ENCODE results near the gene GPR31.

Gene GPR31

GRCh38 chr6:167113935-167114910 lies 43.6 kb downstream of the GPR31 start:
- no peak for DNase-seq (ENCODE audit: low read depth)
- TF ChIP-seq CTCF (IDR thresholded peaks at IDR 0.05; ENCODE audit: low read depth, low read length), result no peak
- no peak for TF ChIP-seq MAX (IDR thresholded peaks at IDR 0.05; ENCODE audit: low read depth, low read length)
- TF ChIP-seq POLR2A (IDR thresholded peaks at IDR 0.05; ENCODE audit: extremely low read depth, insufficient read length), result no peak
- TF ChIP-seq MYC (IDR thresholded peaks at IDR 0.05; ENCODE audit: low read depth, low read length), result no peak
- no peak overlapping the region for H3K4me3 ChIP-seq (ENCODE audit: low read depth, low read length)

- TF ChIP-seq CTCF (IDR thresholded peaks at IDR 0.05; ENCODE audit: low read depth, low read length) (no peak), POLR2A (IDR thresholded peaks at IDR 0.05; ENCODE audit: extremely low read depth, insufficient read length) (no peak), MYC (IDR thresholded peaks at IDR 0.05; ENCODE audit: low read depth, low read length) (no peak), MAX (IDR thresholded peaks at IDR 0.05; ENCODE audit: low read depth, low read length) (no peak)
- DNase-seq (ENCODE audit: low read depth), result no peak
- no peak overlapping the region for H3K4me3 ChIP-seq (ENCODE audit: low read depth, low read length)
Observed at GRCh38 chr6:167113047-167113754, 44.6 kb downstream of the GPR31 start.

GRCh38 chr6:167112421-167112820 lies 45.4 kb downstream of the GPR31 start:
- DNase-seq (ENCODE audit: low read depth), result no peak
- TF ChIP-seq POLR2A (IDR thresholded peaks at IDR 0.05; ENCODE audit: extremely low read depth, insufficient read length) (no peak), CTCF (IDR thresholded peaks at IDR 0.05; ENCODE audit: low read depth, low read length) (no peak), MYC (IDR thresholded peaks at IDR 0.05; ENCODE audit: low read depth, low read length) (no peak), MAX (IDR thresholded peaks at IDR 0.05; ENCODE audit: low read depth, low read length) (no peak)
- no peak overlapping the region for H3K4me3 ChIP-seq (ENCODE audit: low read depth, low read length)

- no peak overlapping the region for H3K4me3 ChIP-seq (ENCODE audit: low read depth, low read length)
- DNase-seq (ENCODE audit: low read depth), result no peak
- TF ChIP-seq MAX (IDR thresholded peaks at IDR 0.05; ENCODE audit: low read depth, low read length) (no peak), POLR2A (IDR thresholded peaks at IDR 0.05; ENCODE audit: extremely low read depth, insufficient read length) (no peak), MYC (IDR thresholded peaks at IDR 0.05; ENCODE audit: low read depth, low read length) (no peak), CTCF (IDR thresholded peaks at IDR 0.05; ENCODE audit: low read depth, low read length) (no peak)
Observed at GRCh38 chr6:167111597-167111996, 46.2 kb downstream of the GPR31 start.

GRCh38 chr6:167109651-167110050 lies 48.1 kb downstream of the GPR31 start:
- DNase-seq (ENCODE audit: low read depth), result no peak
- H3K4me3 ChIP-seq (ENCODE audit: low read depth, low read length), result no peak overlapping the region
- TF ChIP-seq POLR2A (IDR thresholded peaks at IDR 0.05; ENCODE audit: extremely low read depth, insufficient read length) (no peak), MYC (IDR thresholded peaks at IDR 0.05; ENCODE audit: low read depth, low read length) (no peak), CTCF (IDR thresholded peaks at IDR 0.05; ENCODE audit: low read depth, low read length) (no peak), MAX (IDR thresholded peaks at IDR 0.05; ENCODE audit: low read depth, low read length) (no peak)

Measured in NB4 (cell line).